GM10266 (cell line): ENCODE results near the gene CCSER1.

Experiments used
- DNase-seq: peaks from one replicate; pipeline ENCODE4 v3.0.0; 2012; ENCODE audit errors: extremely low spot score
- TF ChIP-seq, protein P1 (sequence below): IDR thresholded peaks from 2 replicates; pipeline ENCODE4 v1.5.1; 2012; ENCODE audit warnings: mild to moderate bottlenecking, low read depth; ENCODE audit not compliant: control insufficient read depth, insufficient read depth; ENCODE audit errors: missing control alignments

CCSER1 gene

DNA sequence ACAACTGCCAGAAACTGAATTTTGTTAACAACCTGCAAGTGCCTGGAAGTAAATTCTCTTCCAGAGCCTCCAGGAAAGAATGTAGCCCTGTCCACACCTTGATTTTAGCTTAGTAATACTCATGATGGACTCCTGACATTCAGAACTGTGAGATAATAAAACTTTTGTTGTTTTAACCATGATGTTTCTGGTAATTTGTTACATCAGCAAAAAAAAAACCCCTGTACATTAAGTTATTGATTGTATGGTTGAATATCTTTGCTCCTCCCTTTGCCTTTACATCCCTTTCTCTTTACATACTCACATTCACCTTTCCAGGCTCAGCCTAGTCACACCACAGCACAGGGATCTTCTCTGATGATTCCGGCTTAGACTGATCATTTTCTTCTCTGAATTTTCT lies 1294.8 kb downstream of the CCSER1 start:
- TF ChIP-seq, protein P1, sequence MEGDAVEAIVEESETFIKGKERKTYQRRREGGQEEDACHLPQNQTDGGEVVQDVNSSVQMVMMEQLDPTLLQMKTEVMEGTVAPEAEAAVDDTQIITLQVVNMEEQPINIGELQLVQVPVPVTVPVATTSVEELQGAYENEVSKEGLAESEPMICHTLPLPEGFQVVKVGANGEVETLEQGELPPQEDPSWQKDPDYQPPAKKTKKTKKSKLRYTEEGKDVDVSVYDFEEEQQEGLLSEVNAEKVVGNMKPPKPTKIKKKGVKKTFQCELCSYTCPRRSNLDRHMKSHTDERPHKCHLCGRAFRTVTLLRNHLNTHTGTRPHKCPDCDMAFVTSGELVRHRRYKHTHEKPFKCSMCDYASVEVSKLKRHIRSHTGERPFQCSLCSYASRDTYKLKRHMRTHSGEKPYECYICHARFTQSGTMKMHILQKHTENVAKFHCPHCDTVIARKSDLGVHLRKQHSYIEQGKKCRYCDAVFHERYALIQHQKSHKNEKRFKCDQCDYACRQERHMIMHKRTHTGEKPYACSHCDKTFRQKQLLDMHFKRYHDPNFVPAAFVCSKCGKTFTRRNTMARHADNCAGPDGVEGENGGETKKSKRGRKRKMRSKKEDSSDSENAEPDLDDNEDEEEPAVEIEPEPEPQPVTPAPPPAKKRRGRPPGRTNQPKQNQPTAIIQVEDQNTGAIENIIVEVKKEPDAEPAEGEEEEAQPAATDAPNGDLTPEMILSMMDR, result no peak
- no peak for DNase-seq

DNA sequence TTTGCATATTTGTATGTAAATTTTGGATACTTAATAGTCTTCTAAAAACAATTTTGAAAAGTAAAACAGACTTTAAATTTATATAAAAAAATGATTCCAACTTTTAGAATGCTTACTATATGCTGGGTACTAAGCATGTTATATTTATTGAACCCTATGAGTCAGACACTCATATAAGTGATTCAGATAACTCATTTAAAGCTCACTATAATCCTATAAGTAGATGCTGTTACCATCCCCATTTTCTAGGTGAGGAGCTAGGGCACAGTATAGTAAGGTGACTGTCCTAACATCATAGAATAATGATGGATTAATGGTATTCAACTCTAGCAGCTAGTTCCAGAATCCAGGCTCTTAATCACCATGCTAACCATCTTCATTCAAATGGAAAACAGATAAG lies 1299.5 kb downstream of the CCSER1 start:
- DNase-seq, result no peak
- TF ChIP-seq, protein P1, result no peak

DNA sequence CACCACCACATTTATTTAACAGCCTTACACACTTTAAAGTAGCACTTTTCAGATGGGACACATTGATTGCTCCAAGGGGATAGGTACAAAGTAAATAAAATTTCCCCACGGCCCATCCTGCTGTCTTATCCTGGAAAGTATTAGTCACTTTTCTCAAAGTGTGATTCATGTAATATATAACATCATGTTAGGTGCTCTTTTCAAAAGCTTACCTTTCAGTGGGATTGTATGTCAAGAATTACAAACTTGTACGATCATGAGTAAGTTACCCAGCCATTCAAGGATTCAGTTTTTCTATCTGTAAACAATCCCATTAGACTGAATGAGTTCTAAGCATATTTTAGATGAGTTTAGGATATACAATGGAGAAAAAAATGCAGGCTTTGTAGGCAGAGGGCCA lies 1300.0 kb downstream of the CCSER1 start:
- no peak for DNase-seq
- TF ChIP-seq, protein P1, result no peak

DNA sequence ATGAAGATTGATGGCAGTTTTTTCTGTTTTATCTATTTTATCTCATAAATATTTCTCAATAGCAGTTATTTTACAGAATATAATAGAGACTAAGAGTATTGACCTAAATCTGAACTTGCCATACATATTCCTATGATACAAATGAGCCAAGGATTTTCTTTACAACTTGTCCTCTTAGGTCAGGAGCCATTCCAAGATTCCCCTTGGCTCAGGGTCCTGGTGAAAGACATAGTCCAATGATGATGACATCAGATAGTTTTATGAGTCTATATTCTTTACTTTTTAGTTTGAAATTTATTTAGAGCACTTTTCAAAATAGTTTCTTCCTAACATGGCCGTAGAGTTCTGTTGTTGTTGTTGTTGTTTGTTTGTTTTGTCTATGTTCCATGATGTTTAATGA lies 1307.4 kb downstream of the CCSER1 start:
- no peak for DNase-seq
- TF ChIP-seq, protein P1, result no peak

DNA sequence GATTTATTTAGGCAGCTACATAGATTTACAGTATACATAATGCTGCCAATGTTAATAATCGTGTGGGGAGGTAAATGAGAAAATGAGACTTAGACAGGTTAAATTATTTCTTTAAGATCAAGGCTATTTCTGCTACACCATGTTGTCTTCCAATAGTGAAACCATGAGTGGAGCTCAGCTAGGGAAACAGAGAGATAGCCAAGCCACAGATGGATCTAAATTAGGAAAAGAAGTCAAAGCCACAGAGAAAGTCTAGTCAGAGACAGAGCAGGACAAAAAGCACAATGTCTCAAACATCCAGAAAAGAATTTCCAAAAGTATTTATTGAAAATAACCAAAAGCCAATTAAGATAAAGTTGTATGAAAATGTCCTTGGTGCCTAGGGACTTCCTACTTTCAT lies 1309.4 kb downstream of the CCSER1 start:
- TF ChIP-seq, protein P1, result no peak
- DNase-seq, result no peak

DNA sequence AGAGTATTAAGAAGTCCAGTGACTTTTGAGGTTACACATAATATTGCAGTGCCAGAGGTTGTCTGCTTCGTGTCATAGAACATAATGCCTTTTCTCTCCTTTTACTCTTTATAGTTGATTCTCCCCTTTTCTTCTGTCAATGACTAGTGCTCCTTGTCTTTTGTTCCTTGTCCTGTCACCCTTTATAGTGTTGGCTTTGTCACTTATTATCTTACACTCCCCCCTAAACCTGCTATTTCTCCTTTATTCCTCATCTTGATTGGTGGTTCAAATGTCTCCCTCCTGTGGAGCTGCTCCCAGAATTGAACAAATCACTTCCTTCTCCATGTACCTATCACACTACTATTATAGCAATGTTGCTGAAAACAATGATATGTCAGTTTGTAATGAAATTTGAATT lies 1320.0 kb downstream of the CCSER1 start:
- no peak for DNase-seq
- TF ChIP-seq, protein P1, result no peak

DNA sequence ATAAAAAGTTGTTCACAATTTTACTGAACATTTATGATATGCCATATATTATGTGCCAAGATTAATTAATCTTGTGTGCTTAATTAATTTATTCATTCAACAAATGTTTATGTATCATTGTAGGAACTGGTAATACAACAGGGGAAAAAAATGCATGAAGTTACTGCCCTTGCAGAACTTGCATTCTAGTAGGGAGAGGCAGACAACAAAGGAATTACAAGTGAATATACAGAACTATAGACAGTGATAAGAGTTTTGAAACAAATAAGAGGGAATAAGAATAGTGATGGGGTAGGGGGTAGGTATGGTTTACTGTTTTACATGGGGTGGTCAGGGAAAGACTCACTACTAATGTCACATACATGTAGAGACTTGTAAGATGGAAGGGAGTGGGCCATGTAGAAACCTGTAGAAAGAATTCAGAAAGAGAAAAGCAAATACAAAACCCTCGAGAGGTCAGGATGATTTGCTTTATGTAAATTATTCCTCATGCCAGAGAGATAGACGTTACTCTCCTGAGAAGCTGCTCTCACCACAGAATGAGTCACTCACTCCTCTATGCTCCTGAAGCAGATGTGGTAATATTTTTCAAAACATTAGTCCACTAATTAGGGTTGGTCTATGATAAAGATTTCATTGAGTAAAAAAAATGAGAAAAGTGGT lies 1321.6 kb downstream of the CCSER1 start:
- TF ChIP-seq, protein P1, result no peak
- no peak for DNase-seq
